ENCODE measurements around the gene ARFIP1.

DNA sequence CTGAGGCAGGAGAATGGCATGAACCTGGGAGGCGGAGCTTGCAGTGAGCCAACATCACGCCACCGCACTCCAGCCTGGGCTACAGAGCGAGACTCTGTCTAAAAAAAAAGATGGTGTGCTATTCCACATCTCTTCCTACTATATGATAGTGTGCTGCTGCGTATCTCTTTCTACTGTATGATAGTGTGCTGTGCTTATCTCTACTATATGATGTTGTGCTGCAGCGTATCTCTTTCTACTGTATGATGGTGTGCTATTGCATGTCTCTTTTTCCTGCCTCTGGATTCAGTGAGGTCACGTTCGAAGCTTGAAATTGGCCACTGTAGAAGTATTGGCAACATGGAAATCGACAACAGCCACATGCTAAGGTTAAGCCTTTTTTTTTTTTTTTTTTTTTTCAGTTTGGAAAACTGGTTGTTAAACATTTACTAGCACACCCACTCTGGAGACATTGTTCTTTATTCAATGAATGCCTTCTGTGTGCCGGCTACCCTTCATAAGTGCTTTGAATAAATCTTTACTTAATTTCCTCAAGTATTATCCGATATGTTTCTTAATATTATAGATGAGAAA, 31.0 kb downstream of the ARFIP1 start:
- TF ChIP-seq ZBTB7A (IDR thresholded peaks at IDR 0.05; ENCODE audit: low read depth) (no peak), EP300 (IDR thresholded peaks at IDR 0.05; ENCODE audit: borderline replicate concordance) (no peak), CREB1 (IDR thresholded peaks at IDR 0.05; ENCODE audit: low read depth) (no peak), CEBPB (IDR thresholded peaks at IDR 0.05) (no peak), RAD21 (IDR thresholded peaks at IDR 0.05; ENCODE audit: low read depth) (no peak), TAF1 (IDR thresholded peaks at IDR 0.05; ENCODE audit: low read depth) (no peak)
- TF ChIP-seq, protein P1, sequence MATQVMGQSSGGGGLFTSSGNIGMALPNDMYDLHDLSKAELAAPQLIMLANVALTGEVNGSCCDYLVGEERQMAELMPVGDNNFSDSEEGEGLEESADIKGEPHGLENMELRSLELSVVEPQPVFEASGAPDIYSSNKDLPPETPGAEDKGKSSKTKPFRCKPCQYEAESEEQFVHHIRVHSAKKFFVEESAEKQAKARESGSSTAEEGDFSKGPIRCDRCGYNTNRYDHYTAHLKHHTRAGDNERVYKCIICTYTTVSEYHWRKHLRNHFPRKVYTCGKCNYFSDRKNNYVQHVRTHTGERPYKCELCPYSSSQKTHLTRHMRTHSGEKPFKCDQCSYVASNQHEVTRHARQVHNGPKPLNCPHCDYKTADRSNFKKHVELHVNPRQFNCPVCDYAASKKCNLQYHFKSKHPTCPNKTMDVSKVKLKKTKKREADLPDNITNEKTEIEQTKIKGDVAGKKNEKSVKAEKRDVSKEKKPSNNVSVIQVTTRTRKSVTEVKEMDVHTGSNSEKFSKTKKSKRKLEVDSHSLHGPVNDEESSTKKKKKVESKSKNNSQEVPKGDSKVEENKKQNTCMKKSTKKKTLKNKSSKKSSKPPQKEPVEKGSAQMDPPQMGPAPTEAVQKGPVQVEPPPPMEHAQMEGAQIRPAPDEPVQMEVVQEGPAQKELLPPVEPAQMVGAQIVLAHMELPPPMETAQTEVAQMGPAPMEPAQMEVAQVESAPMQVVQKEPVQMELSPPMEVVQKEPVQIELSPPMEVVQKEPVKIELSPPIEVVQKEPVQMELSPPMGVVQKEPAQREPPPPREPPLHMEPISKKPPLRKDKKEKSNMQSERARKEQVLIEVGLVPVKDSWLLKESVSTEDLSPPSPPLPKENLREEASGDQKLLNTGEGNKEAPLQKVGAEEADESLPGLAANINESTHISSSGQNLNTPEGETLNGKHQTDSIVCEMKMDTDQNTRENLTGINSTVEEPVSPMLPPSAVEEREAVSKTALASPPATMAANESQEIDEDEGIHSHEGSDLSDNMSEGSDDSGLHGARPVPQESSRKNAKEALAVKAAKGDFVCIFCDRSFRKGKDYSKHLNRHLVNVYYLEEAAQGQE (IDR thresholded peaks at IDR 0.05; ENCODE audit: low read depth) = no peak
- TF ChIP-seq, protein P2, sequence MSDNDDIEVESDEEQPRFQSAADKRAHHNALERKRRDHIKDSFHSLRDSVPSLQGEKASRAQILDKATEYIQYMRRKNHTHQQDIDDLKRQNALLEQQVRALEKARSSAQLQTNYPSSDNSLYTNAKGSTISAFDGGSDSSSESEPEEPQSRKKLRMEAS (IDR thresholded peaks at IDR 0.05) = no peak

Measured in Ishikawa (cell line).